Erythroblast (primary cell): ENCODE results near the gene LCTL.

Source experiments
- GATA1 ChIP-seq: IDR thresholded peaks from 2 replicates; pipeline ENCODE4 v1.6.1; 2011; ENCODE audit warnings: low read depth, mild to moderate bottlenecking, control low read depth, low read length, moderate library complexity
- POLR2A ChIP-seq: IDR thresholded peaks from 2 replicates; pipeline ENCODE4 v1.6.1; 2011; ENCODE audit warnings: mild to moderate bottlenecking, low read length

GRCh38 chr15:66586155-66586976, 20.6 kb upstream of the LCTL start:
- TF ChIP-seq POLR2A (no peak), GATA1 (no peak)
